Measurements from ENCODE around the gene CEACAM4. TPM values are rescaled to one million over a fixed set of nuclear protein-coding genes. Genes with fewer than 3 reads are reported as not detected.
"Not testable (repeated sequence)": the region's sequence is repeated elsewhere in the genome, so short reads cannot be mapped to it uniquely, and the experiment has no call there.

CEACAM4 gene
- total and polyA plus RNA-seq, 4 donors = 2.1 to 30.0 (median 10.2) TPM

- H3K36me3 ChIP-seq (ENCODE audit: control insufficient read depth in 4 of 4, insufficient read depth in 4 of 4, low read length in 4 of 4) = no peaks in the 10 kb centered on the region
- H3K4me1 ChIP-seq (ENCODE audit: control insufficient read depth in 5 of 5, insufficient read depth in 5 of 5, low read length in 5 of 5) = no peaks in the 10 kb centered on the region
- H3K9me3 ChIP-seq (ENCODE audit: control insufficient read depth in 4 of 4, insufficient read depth in 3 of 4, low read length in 3 of 4) = peaks cover 0 to 8% (median 6%) of the 10 kb centered on the region in 4 donors
- 70 to 73% methylated on average over 2 of the region's 2 CpGs for WGBS, 2 donors
- TF ChIP-seq CTCF (IDR thresholded peaks at IDR 0.05; ENCODE audit: control extremely low read depth, extremely low read depth) = no peak
- ATAC-seq (ENCODE audit: insufficient read depth, low FRiP score) (no peak), DNase-seq (no peak)
- no peak overlapping the region for H3K27ac ChIP-seq (ENCODE audit: low read depth in 1 of 2, low read length in 1 of 2)
- no peak overlapping the region for H3K4me3 ChIP-seq
- no peaks in the 10 kb centered on the region for H3K27me3 ChIP-seq (ENCODE audit: control insufficient read depth in 3 of 3, insufficient read depth in 3 of 3, low read length in 2 of 3)
- no peak overlapping the region for H3K9ac ChIP-seq (ENCODE audit: insufficient read depth in 1 of 2, low read length in 2 of 2)
Measured at GRCh38 chr19:41666075-41666474, 39.2 kb upstream of the CEACAM4 start.

- DNase-seq = peak in 1 of 3 donors; percentile 11
- H3K36me3 ChIP-seq (ENCODE audit: control insufficient read depth in 4 of 4, insufficient read depth in 4 of 4, low read length in 4 of 4) = no peaks in the 10 kb centered on the region
Measured at GRCh38 chr19:41657157-41657556, 30.3 kb upstream of the CEACAM4 start.

GRCh38 chr19:41656756-41657155, 29.9 kb upstream of the CEACAM4 start:
- H3K4me1 ChIP-seq (ENCODE audit: control insufficient read depth in 5 of 5, insufficient read depth in 5 of 5, low read length in 5 of 5); H3K9ac ChIP-seq (ENCODE audit: insufficient read depth in 1 of 2, low read length in 2 of 2); H3K27me3 ChIP-seq (ENCODE audit: control insufficient read depth in 3 of 3, insufficient read depth in 3 of 3, low read length in 2 of 3); DNase-seq; H3K27ac ChIP-seq (ENCODE audit: low read depth in 1 of 2, low read length in 1 of 2); ATAC-seq (ENCODE audit: insufficient read depth, low FRiP score); H3K36me3 ChIP-seq (ENCODE audit: control insufficient read depth in 4 of 4, insufficient read depth in 4 of 4, low read length in 4 of 4); H3K9me3 ChIP-seq (ENCODE audit: control insufficient read depth in 4 of 4, insufficient read depth in 3 of 4, low read length in 3 of 4); H3K4me3 ChIP-seq: not testable (repeated sequence)
- 63 to 66% methylated on average over 2 of the region's 2 CpGs for WGBS, 2 donors

More at GRCh38 chr19:41657157-41657556, 30.3 kb upstream of the CEACAM4 start:
- WGBS, 2 donors = 32 to 47% methylated on average over 2 of the region's 2 CpGs
- Histone ChIP-seq H3K27ac (ENCODE audit: low read depth in 1 of 2, low read length in 1 of 2) (no peak overlapping the region), H3K9ac (ENCODE audit: insufficient read depth in 1 of 2, low read length in 2 of 2) (no peak overlapping the region), H3K4me3 (no peak overlapping the region), H3K9me3 (ENCODE audit: control insufficient read depth in 4 of 4, insufficient read depth in 3 of 4, low read length in 3 of 4) (peaks cover 0 to 5% (median 0%) of the 10 kb centered on the region in 4 donors), H3K4me1 (ENCODE audit: control insufficient read depth in 5 of 5, insufficient read depth in 5 of 5, low read length in 5 of 5) (no peaks in the 10 kb centered on the region), H3K27me3 (ENCODE audit: control insufficient read depth in 3 of 3, insufficient read depth in 3 of 3, low read length in 2 of 3) (peaks cover 0 to 1% (median 0%) of the 10 kb centered on the region in 3 donors)
- no peak for ATAC-seq (ENCODE audit: insufficient read depth, low FRiP score)
- no peak for TF ChIP-seq CTCF (IDR thresholded peaks at IDR 0.05; ENCODE audit: control extremely low read depth, extremely low read depth)

- Histone ChIP-seq H3K9me3 (ENCODE audit: control insufficient read depth in 4 of 4, insufficient read depth in 3 of 4, low read length in 3 of 4) (peaks cover 0 to 5% (median 0%) of the 10 kb centered on the region in 4 donors), H3K4me1 (ENCODE audit: control insufficient read depth in 5 of 5, insufficient read depth in 5 of 5, low read length in 5 of 5) (no peaks in the 10 kb centered on the region), H3K9ac (ENCODE audit: insufficient read depth in 1 of 2, low read length in 2 of 2) (no peak overlapping the region), H3K36me3 (ENCODE audit: control insufficient read depth in 4 of 4, insufficient read depth in 4 of 4, low read length in 4 of 4) (no peaks in the 10 kb centered on the region), H3K4me3 (no peak overlapping the region), H3K27ac (ENCODE audit: low read depth in 1 of 2, low read length in 1 of 2) (no peak overlapping the region), H3K27me3 (ENCODE audit: control insufficient read depth in 3 of 3, insufficient read depth in 3 of 3, low read length in 2 of 3) (peaks cover 0 to 8% (median 0%) of the 10 kb centered on the region in 3 donors)
- 63 to 79% methylated on average over 5 of the region's 5 CpGs for WGBS, 2 donors
- ATAC-seq (ENCODE audit: insufficient read depth, low FRiP score) = no peak
- DNase-seq = no peak
- no peak for TF ChIP-seq CTCF (IDR thresholded peaks at IDR 0.05; ENCODE audit: control extremely low read depth, extremely low read depth)
Measured at GRCh38 chr19:41652250-41652649, 25.4 kb upstream of the CEACAM4 start.

All from lung (tissue), 12 donors.